Measurements from ENCODE around the gene ZNF784.

Gene ZNF784

GRCh38 chr19:55655648-55656040 lies 31.3 kb upstream of the ZNF784 start:
- FAIRE-seq = no peak

- FAIRE-seq = no peak
These were observed 30.7 kb upstream of the ZNF784 start, which contains the start of gene U2AF2 for GRCh38 chr19:55654868-55655647. Gene U2AF2 (plus strand): TSS chr19:55655035. CDS start chr19:55655105, 70 bp downstream.

- FAIRE-seq = peak; percentile 97
These were observed 30.0 kb upstream of the ZNF784 start for GRCh38 chr19:55654323-55654867.

GRCh38 chr19:55653651-55654322 lies 29.4 kb upstream of the ZNF784 start:
- FAIRE-seq = peak; percentile 76

GRCh38 chr19:55652311-55653128 lies 28.2 kb upstream of the ZNF784 start:
- FAIRE-seq = no peak

GRCh38 chr19:55651236-55651635 lies 26.9 kb upstream of the ZNF784 start:
- no peak for FAIRE-seq

GRCh38 chr19:55650602-55651230 lies 26.4 kb upstream of the ZNF784 start:
- no peak for FAIRE-seq

GRCh38 chr19:55650126-55650557 lies 25.8 kb upstream of the ZNF784 start:
- no peak for FAIRE-seq

GRCh38 chr19:55649268-55650125 lies 25.1 kb upstream of the ZNF784 start:
- FAIRE-seq = no peak

GRCh38 chr19:55648585-55649267 lies 24.4 kb upstream of the ZNF784 start:
- no peak for FAIRE-seq

GRCh38 chr19:55647732-55648584 lies 23.6 kb upstream of the ZNF784 start, which contains the start of gene CCDC106:
Gene CCDC106 (plus strand): TSS chr19:55648212. CDS start chr19:55649047, 835 bp downstream.
- no peak for FAIRE-seq

GRCh38 chr19:55646889-55647731 lies 22.7 kb upstream of the ZNF784 start:
- no peak for FAIRE-seq

- no peak for FAIRE-seq
These were observed 21.1 kb upstream of the ZNF784 start for GRCh38 chr19:55645512-55645881.

- FAIRE-seq = no peak
These were observed 20.6 kb upstream of the ZNF784 start for GRCh38 chr19:55644842-55645511.

GRCh38 chr19:55644191-55644833 lies 19.9 kb upstream of the ZNF784 start:
- FAIRE-seq = no peak

- FAIRE-seq = no peak
These were observed 19.5 kb upstream of the ZNF784 start for GRCh38 chr19:55643887-55644176.

- FAIRE-seq = no peak
These were observed 18.9 kb upstream of the ZNF784 start, which contains the start of gene ZNF581 for GRCh38 chr19:55643003-55643886. Gene ZNF581 (plus strand): TSS chr19:55643649. CDS start chr19:55644572, 923 bp downstream.
